AG10803 (cell line): ENCODE data around the gene STIM2.

Experiments
- DNase-seq: peaks from one replicate; pipeline ENCODE4 v3.0.0; 2010; ENCODE audit warnings: low read depth
- H3K4me3 ChIP-seq: 2 replicates; pipeline ENCODE4 v1.5.1; 2011; ENCODE audit warnings: mild to moderate bottlenecking, low read length, control low read depth
- CTCF ChIP-seq: conservative IDR thresholded peaks from 2 replicates; pipeline ENCODE4 v1.5.1; 2011; ENCODE audit warnings: mild to moderate bottlenecking, low read length, control low read depth, inconsistent platforms

Gene STIM2

GRCh38 chr4:26950446-26950845 lies 89.8 kb downstream of the STIM2 start:
- no peak for TF ChIP-seq CTCF
- DNase-seq = no peak
- no peak overlapping the region for H3K4me3 ChIP-seq

GRCh38 chr4:26952891-26953290 lies 92.2 kb downstream of the STIM2 start:
- no peak for DNase-seq

GRCh38 chr4:26953366-26953765 lies 92.7 kb downstream of the STIM2 start:
- no peak overlapping the region for H3K4me3 ChIP-seq
- no peak for DNase-seq
- no peak for TF ChIP-seq CTCF

More at GRCh38 chr4:26952891-26953290, 92.2 kb downstream of the STIM2 start:
- no peak overlapping the region for H3K4me3 ChIP-seq
- TF ChIP-seq CTCF = no peak

- DNase-seq = no peak
- H3K4me3 ChIP-seq = no peak overlapping the region
These were observed 93.3 kb downstream of the STIM2 start for GRCh38 chr4:26953770-26954423.

GRCh38 chr4:26955241-26955640 lies 94.6 kb downstream of the STIM2 start:
- no peak overlapping the region for H3K4me3 ChIP-seq
- TF ChIP-seq CTCF = no peak
- DNase-seq = no peak

More at GRCh38 chr4:26953770-26954423, 93.3 kb downstream of the STIM2 start:
- TF ChIP-seq CTCF = no peak

- no peak for TF ChIP-seq CTCF
- H3K4me3 ChIP-seq = no peak overlapping the region
- no peak for DNase-seq
These were observed 98.4 kb downstream of the STIM2 start for GRCh38 chr4:26958925-26959653.

- TF ChIP-seq CTCF = no peak
- H3K4me3 ChIP-seq = no peak overlapping the region
- DNase-seq = no peak
These were observed 99.0 kb downstream of the STIM2 start for GRCh38 chr4:26959654-26960047.
